Measurements from ENCODE around the gene POU2F3.

- no peak for TF ChIP-seq POLR2A (IDR thresholded peaks at IDR 0.05; ENCODE audit: low read depth)
- no peak for TF ChIP-seq CTCF (IDR thresholded peaks at IDR 0.05)
- no peak for TF ChIP-seq POLR2AphosphoS5 (IDR thresholded peaks at IDR 0.05)
- no peak for TF ChIP-seq EP300 (IDR thresholded peaks at IDR 0.05)
These were observed 21.4 kb downstream of the POU2F3 start for GRCh38 chr11:120261321-120261720.

Measured in esophagus muscularis mucosa (tissue), 4 donors.